GM06990 (cell line): Measurements from ENCODE around the gene COMT.

Experiments used
- DNase-seq: peaks from one replicate; pipeline ENCODE4 v3.0.0-alpha.2; 2011; ENCODE audit not compliant: insufficient read length; ENCODE audit errors: extremely low read depth
- H3K27me3 ChIP-seq: replicated peaks from 2 replicates; pipeline ENCODE4 v1.6.0; 2011; ENCODE audit warnings: low read length; ENCODE audit not compliant: control insufficient read depth, insufficient read depth
- H3K36me3 ChIP-seq: 2 replicates; pipeline ENCODE4 v1.5.1; 2011; ENCODE audit warnings: low read length; ENCODE audit not compliant: control insufficient read depth, insufficient read depth
- H3K4me3 ChIP-seq: replicated peaks from 2 replicates; pipeline ENCODE4 v1.5.1; 2011; ENCODE audit warnings: low read depth, mild to moderate bottlenecking, control low read depth, low read length
- CTCF ChIP-seq: IDR thresholded peaks from 2 replicates; pipeline ENCODE4 v1.5.1; 2011; ENCODE audit warnings: low read length, control low read depth, mild to moderate bottlenecking, inconsistent platforms; ENCODE audit not compliant: insufficient read depth, poor library complexity, severe bottlenecking

Gene COMT

GRCh38 chr22:19981961-19982920, 40.7 kb downstream of the COMT start:
- DNase-seq = no peak
- Histone ChIP-seq H3K36me3 (no peaks in the 10 kb centered on the region), H3K4me3 (no peak overlapping the region), H3K27me3 (no peaks in the 10 kb centered on the region)
- TF ChIP-seq CTCF = no peak

- no peak for DNase-seq
- H3K27me3 ChIP-seq = no peaks in the 10 kb centered on the region
- TF ChIP-seq CTCF = no peak
- H3K36me3 ChIP-seq = no peaks in the 10 kb centered on the region
- no peak overlapping the region for H3K4me3 ChIP-seq
Measured at GRCh38 chr22:19982991-19983578, 41.5 kb downstream of the COMT start.

GRCh38 chr22:19983741-19984140, 42.2 kb downstream of the COMT start:
- no peak overlapping the region for H3K4me3 ChIP-seq
- no peak for TF ChIP-seq CTCF
- no peak for DNase-seq
- no peaks in the 10 kb centered on the region for H3K36me3 ChIP-seq
- H3K27me3 ChIP-seq = no peaks in the 10 kb centered on the region

- Histone ChIP-seq H3K36me3 (no peaks in the 10 kb centered on the region), H3K4me3 (no peak overlapping the region), H3K27me3 (no peaks in the 10 kb centered on the region)
- no peak for TF ChIP-seq CTCF
- DNase-seq = no peak
Measured at GRCh38 chr22:19984201-19984753, 42.7 kb downstream of the COMT start.

- Histone ChIP-seq H3K4me3 (no peak overlapping the region), H3K27me3 (no peaks in the 10 kb centered on the region), H3K36me3 (no peaks in the 10 kb centered on the region)
- no peak for DNase-seq
- TF ChIP-seq CTCF = no peak
Measured at GRCh38 chr22:19984851-19985811, 43.6 kb downstream of the COMT start.
